ENCODE results near the gene KATNBL1.
"Not testable (repeated sequence)": the region's sequence is repeated elsewhere in the genome, so short reads cannot be mapped to it uniquely, and the experiment has no call there.

DNA sequence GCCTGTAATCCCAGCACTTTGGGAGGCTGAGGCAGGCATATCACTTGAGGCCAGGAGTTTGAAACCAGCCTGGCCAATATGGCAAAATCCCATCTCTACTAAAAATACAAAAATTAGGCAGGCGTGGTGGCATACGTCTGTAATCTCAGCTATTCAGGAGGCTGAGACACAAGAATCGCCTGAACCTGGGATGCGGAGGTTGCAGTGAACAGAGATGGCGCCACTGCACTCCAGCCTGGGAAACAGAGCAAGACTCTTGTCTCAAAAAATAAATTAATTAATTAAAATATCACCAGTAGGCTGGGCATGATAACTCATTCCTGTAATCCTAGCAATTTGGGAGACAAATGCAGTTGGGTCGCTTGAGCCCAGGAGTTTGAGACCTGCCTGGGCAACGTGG, 16.6 kb downstream of the KATNBL1 start:
- TF ChIP-seq, protein P1, sequence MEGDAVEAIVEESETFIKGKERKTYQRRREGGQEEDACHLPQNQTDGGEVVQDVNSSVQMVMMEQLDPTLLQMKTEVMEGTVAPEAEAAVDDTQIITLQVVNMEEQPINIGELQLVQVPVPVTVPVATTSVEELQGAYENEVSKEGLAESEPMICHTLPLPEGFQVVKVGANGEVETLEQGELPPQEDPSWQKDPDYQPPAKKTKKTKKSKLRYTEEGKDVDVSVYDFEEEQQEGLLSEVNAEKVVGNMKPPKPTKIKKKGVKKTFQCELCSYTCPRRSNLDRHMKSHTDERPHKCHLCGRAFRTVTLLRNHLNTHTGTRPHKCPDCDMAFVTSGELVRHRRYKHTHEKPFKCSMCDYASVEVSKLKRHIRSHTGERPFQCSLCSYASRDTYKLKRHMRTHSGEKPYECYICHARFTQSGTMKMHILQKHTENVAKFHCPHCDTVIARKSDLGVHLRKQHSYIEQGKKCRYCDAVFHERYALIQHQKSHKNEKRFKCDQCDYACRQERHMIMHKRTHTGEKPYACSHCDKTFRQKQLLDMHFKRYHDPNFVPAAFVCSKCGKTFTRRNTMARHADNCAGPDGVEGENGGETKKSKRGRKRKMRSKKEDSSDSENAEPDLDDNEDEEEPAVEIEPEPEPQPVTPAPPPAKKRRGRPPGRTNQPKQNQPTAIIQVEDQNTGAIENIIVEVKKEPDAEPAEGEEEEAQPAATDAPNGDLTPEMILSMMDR (IDR thresholded peaks at IDR 0.05), result not testable (repeated sequence)
- not testable (repeated sequence) for TF ChIP-seq POLR2AphosphoS5 (IDR thresholded peaks at IDR 0.05)
